ENCODE results near the gene NCMAP.

The NCMAP gene

DNA sequence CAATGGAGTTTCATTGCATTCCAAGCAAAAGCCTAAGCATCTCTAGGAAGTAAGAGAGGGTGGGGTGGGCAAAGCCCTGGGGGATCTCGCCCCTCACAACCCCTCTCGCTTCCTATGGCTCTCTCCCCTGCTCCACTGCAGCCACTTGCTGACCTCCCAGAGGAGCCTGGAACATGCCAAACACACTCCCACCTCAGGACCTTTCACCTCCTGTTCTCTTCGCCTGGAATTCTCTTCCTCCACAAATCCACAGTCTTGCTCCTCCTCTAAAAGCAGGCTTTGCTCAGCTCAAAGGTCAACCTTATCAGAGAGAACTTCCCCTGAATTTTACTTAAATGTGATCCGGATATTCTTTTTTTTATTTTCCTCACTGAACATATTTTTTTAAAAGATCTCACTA lies 66.3 kb downstream of the NCMAP start:
- no peaks in the 10 kb centered on the region for H3K36me3 ChIP-seq
- peaks cover 15% of the 10 kb centered on the region for H3K27me3 ChIP-seq
- H3K27ac ChIP-seq = no peak overlapping the region
- no peaks in the 10 kb centered on the region for H3K4me1 ChIP-seq (ENCODE audit: control insufficient read depth in 1 of 2, insufficient read depth in 1 of 2, low read depth in 1 of 2, low read length in 1 of 2)
- H3K4me3 ChIP-seq (ENCODE audit: low read depth in 1 of 2, low read length in 1 of 2) = no peak overlapping the region
- TF ChIP-seq, protein P1, sequence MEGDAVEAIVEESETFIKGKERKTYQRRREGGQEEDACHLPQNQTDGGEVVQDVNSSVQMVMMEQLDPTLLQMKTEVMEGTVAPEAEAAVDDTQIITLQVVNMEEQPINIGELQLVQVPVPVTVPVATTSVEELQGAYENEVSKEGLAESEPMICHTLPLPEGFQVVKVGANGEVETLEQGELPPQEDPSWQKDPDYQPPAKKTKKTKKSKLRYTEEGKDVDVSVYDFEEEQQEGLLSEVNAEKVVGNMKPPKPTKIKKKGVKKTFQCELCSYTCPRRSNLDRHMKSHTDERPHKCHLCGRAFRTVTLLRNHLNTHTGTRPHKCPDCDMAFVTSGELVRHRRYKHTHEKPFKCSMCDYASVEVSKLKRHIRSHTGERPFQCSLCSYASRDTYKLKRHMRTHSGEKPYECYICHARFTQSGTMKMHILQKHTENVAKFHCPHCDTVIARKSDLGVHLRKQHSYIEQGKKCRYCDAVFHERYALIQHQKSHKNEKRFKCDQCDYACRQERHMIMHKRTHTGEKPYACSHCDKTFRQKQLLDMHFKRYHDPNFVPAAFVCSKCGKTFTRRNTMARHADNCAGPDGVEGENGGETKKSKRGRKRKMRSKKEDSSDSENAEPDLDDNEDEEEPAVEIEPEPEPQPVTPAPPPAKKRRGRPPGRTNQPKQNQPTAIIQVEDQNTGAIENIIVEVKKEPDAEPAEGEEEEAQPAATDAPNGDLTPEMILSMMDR (IDR thresholded peaks at IDR 0.05) = no peak
- no peaks in the 10 kb centered on the region for H3K9me3 ChIP-seq

DNA sequence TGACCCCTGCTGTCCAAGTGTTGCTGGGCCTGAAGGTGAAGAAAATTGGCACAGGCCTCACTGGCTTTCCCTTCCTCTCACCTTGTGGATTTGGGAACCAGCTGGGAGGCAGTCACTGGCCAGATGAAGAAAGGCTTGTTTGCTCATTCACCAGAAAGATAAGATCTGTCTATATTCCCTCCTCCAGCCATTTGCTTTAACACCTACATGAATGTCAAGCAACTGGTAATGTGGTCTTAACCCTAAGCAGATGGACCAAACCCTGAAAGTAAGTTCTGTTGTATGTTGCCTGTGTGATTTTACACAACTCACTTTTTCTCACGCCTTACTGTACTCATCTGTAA lies 76.9 kb downstream of the NCMAP start:
- no peaks in the 10 kb centered on the region for H3K4me1 ChIP-seq (ENCODE audit: control insufficient read depth in 1 of 2, insufficient read depth in 1 of 2, low read depth in 1 of 2, low read length in 1 of 2)
- TF ChIP-seq, protein P1 (IDR thresholded peaks at IDR 0.05) = no peak
- no peaks in the 10 kb centered on the region for H3K36me3 ChIP-seq
- no peak overlapping the region for H3K4me3 ChIP-seq (ENCODE audit: low read depth in 1 of 2, low read length in 1 of 2)
- no peak overlapping the region for H3K27ac ChIP-seq
- H3K27me3 ChIP-seq = no peaks in the 10 kb centered on the region
- H3K9me3 ChIP-seq = no peaks in the 10 kb centered on the region

DNA sequence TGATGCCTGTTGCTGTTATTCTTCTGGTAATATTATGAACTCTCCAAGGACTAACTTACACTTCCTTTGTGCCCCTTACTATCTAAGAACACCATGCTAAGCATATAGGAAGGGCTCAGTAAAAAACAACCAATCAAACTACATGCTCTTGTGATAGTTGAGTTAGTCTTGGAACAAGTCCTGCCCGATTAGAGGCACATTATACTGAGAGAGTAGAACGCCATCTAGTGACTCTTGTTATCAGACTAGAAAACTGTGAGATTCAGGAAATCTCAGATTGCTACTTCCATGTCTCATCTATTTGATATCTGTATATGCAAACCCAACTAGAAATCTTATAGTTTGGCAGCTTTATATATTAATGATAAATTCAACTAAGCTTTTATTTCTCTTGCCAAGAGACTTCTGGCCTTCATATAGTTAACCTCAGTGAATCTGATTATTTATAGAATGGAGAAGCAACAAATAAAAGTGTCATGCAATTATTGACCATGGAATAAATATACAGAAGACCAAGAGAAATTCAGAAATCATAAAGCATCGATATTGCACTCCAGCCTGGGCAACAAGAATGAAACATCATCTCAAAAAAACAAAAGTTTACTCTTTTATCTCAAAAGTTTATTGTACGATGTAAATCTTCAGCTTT lies 79.4 kb downstream of the NCMAP start:
- no peaks in the 10 kb centered on the region for H3K9me3 ChIP-seq
- H3K36me3 ChIP-seq = no peaks in the 10 kb centered on the region
- H3K4me1 ChIP-seq (ENCODE audit: control insufficient read depth in 1 of 2, insufficient read depth in 1 of 2, low read depth in 1 of 2, low read length in 1 of 2) = no peaks in the 10 kb centered on the region
- no peak overlapping the region for H3K27ac ChIP-seq
- H3K4me3 ChIP-seq (ENCODE audit: low read depth in 1 of 2, low read length in 1 of 2) = no peak overlapping the region
- TF ChIP-seq, protein P1 (IDR thresholded peaks at IDR 0.05) = no peak
- H3K27me3 ChIP-seq = no peaks in the 10 kb centered on the region

DNA sequence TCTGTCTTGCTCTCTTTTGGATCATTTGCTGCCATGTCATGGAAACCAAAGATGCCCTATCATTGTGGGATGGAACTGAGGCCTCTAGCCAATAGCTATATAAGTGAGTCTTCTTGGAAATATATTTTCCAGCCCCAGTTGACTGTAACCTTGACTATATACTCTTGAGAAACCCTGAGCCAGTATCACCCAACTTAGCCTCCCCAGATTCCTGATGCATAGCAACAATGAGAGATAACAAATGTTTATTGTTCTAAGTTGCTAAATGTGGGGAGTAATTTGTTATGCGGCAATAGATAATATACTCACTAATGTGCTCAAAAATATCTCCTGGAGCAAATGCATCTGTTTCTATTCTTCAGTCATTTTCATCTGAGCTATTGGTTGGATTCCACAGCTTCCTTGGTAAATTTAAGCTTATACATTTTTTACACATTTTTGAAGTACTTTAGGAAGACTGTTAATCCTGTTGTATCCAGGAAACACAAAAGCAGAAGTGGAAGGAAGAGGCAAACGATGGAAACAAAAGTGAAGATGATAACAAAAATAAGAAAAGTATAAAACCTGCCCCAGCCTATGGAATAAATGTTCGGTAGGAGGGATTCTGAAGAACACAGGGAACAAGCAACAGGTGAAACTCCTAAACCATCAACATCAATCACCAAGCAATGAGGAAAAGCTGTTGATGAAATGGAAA lies 80.9 kb downstream of the NCMAP start:
- Histone ChIP-seq H3K4me1 (ENCODE audit: control insufficient read depth in 1 of 2, insufficient read depth in 1 of 2, low read depth in 1 of 2, low read length in 1 of 2) (peaks cover 5 to 6% of the 10 kb centered on the region in 2 experiments), H3K27me3 (no peaks in the 10 kb centered on the region), H3K27ac (no peak overlapping the region), H3K36me3 (no peaks in the 10 kb centered on the region), H3K9me3 (no peaks in the 10 kb centered on the region), H3K4me3 (ENCODE audit: low read depth in 1 of 2, low read length in 1 of 2) (no peak overlapping the region)
- TF ChIP-seq, protein P1 (IDR thresholded peaks at IDR 0.05) = no peak

DNA sequence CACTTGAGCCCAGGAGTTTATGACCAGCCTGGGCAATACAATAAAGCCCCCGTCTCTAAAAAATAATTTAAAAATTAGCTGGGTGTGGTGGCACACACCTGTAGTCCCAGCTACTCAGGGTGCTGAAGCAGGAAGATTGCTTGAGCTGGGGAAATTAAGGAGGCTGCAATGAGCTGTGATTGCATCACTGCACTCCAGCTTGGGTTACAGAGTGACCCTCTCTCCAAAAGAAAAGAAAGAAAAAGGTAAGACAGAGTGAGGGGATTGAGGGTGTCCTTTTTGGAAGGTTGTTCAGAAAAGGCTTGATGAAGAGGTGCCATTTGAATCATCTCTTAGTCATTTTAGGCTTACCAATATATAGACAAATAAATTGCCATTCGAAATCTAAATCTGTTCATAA lies 83.2 kb downstream of the NCMAP start:
- no peaks in the 10 kb centered on the region for H3K9me3 ChIP-seq
- TF ChIP-seq, protein P1 (IDR thresholded peaks at IDR 0.05) = no peak

More for the DNA sequence above, 83.2 kb downstream of the NCMAP start:
- Histone ChIP-seq H3K36me3 (no peaks in the 10 kb centered on the region), H3K27ac (no peak overlapping the region), H3K4me3 (ENCODE audit: low read depth in 1 of 2, low read length in 1 of 2) (no peak overlapping the region), H3K27me3 (no peaks in the 10 kb centered on the region), H3K4me1 (ENCODE audit: control insufficient read depth in 1 of 2, insufficient read depth in 1 of 2, low read depth in 1 of 2, low read length in 1 of 2) (peaks cover 13 to 18% of the 10 kb centered on the region in 2 experiments)

Data from neutrophil (primary cell).